HAP-1 (cell line): ENCODE data around the gene CTU2.

Experiments
- DNase-seq, 2 experiments: peaks; one replicate each; pipeline ENCODE4 v3.0.0-alpha.2; 2016 to 2020; ENCODE audit warnings: low spot score in 2 of 2
- H3K27me3 ChIP-seq: fragments of 250-450 bp; sonication (Bioruptor Pico); 2 replicates; pipeline ENCODE4 v1.5.1; 2020; ENCODE audit warnings: low read depth, mild to moderate bottlenecking, moderate library complexity
- H3K36me3 ChIP-seq: fragments of 250-450 bp; sonication (Bioruptor Pico); replicated peaks from 2 replicates; pipeline ENCODE4 v1.5.1; 2020; ENCODE audit warnings: mild to moderate bottlenecking
- H3K4me1 ChIP-seq: fragments of 250-450 bp; sonication (Bioruptor Pico); 2 replicates; pipeline ENCODE4 v1.5.1; 2020; ENCODE audit warnings: mild to moderate bottlenecking
- H3K4me3 ChIP-seq: fragments of 250-450 bp; sonication (Bioruptor Pico); 2 replicates; pipeline ENCODE4 v1.5.1; 2020; ENCODE audit warnings: mild to moderate bottlenecking, moderate library complexity
- H3K9me3 ChIP-seq: fragments of 250-450 bp; sonication (Bioruptor Pico); 2 replicates; pipeline ENCODE4 v1.5.1; 2020; ENCODE audit warnings: mild to moderate bottlenecking, moderate library complexity
- in situ Hi-C: fragments of 300-500 bp; cut with MboI; formaldehyde crosslinking; loops from 3 replicates; pipeline ENCODE4 v1.14.3; 2020; ENCODE audit warnings: low sequenced_read_pairs, inconsistent platforms, mixed read lengths

Gene CTU2

DNA sequence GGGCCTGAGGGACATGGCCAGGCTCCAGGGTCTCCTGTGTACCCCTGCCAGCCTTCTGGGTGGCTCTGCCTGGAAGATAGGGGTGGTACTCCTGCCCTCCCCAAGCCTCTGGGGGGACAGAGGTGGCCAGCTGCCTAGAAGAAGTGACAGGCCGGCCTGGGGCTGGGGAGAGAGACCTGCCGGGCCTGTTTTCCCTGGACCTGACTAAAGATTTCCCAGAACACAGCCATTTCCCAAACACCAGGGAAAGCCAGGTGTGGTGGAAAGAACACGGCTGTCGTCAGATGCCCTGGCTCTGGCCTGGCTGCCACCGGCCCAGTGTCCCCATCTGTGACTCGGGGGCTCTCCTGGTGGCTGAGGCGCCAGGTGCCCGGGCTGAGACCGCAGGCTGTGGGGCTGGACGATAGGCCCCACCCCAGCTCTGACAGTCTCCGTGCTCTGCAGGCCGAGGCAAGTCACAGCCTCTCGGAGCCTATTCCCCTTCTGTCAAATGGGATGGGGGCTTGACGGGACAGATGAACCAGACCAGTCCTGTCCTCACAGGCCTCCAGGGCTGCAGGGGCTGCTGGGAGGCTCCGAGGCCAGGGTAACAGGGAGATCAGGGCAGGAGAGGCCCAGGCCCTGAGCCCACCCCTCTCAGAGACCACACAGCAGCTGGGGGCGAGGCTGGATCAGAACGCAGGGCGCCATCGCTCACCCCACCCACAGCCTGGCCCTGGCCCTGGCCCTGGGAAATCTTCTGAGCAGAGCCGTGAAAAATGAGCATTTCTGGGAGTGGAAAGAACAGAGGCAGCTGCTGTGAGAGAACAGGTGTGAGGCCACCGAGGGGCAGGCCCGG lies 33.1 kb downstream of the CTU2 start:
- no peak for DNase-seq
- H3K36me3 ChIP-seq: peaks cover 50% of the 10 kb centered on the region
- H3K4me3 ChIP-seq: no peak overlapping the region
- in situ Hi-C loops: no loop called here
- H3K4me1 ChIP-seq: no peaks in the 10 kb centered on the region
- no peaks in the 10 kb centered on the region for H3K27me3 ChIP-seq
- no peaks in the 10 kb centered on the region for H3K9me3 ChIP-seq

DNA sequence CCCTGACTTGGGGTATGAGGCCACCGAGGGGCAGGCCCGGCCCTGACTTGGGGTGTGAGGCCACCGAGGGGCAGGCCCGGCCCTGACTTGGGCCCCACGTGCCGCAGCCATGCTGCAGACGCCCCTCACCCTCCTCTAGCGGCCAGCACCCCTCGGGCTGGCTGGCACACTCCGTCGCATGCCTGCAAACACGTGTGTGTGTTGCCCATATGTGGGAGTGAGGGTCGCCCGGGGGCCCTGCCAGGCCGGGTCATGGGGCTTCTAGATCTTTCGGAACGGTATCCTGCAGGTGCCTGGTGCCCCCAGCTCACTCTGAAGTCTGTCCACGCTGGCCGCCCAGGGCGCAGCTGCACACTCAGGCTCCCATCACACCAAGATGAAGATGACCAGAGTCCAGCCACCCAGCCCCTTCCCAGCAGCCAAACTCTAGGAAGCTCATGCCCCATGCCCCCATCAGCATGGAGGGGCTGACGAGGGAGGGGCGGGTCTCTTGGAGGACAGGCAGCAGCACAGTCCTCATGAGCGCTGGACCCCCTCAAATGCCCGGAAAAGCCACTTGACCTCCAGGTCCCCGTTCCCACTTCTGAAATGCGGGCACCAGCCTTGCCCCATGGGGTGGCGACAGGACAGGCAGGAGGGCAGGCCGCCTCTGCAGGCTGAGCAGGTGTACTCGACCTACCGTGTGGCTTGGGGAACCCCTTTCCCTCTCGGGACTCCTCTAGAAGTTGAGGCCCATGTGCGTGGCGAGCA lies 33.8 kb downstream of the CTU2 start:
- no peak overlapping the region for H3K4me3 ChIP-seq
- H3K4me1 ChIP-seq: no peaks in the 10 kb centered on the region
- no peaks in the 10 kb centered on the region for H3K9me3 ChIP-seq
- peaks cover 42% of the 10 kb centered on the region for H3K36me3 ChIP-seq
- in situ Hi-C loops: no loop called here
- no peak for DNase-seq
- no peaks in the 10 kb centered on the region for H3K27me3 ChIP-seq

- no peak for DNase-seq
- H3K9me3 ChIP-seq: no peaks in the 10 kb centered on the region
- no peak overlapping the region for H3K4me3 ChIP-seq
- no peaks in the 10 kb centered on the region for H3K4me1 ChIP-seq
- no peaks in the 10 kb centered on the region for H3K27me3 ChIP-seq
- in situ Hi-C loops: no loop called here
- peaks cover 36% of the 10 kb centered on the region for H3K36me3 ChIP-seq
These were observed 34.4 kb downstream of the CTU2 start for GRCh38 chr16:88740727-88741055.

DNA sequence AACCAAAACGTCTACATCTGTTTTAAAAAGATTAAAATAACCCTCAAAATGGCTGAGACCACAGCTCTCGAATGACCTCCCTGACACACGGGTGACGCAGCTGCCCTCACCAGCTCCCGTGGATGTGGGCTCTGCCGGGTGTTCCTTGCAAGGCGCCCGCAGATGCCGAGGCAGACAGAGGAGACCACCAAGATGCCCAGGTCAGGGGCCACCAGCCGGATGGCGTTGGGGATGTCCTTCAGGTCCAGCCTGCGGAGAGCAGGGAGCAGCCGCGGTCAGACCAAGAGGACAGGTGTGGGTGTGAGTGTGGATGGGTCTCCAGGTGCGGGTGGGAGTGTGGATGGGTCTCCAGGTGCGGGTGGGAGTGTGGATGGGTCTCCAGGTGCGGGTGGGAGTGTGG lies 35.1 kb downstream of the CTU2 start:
- Histone ChIP-seq H3K36me3 (peaks cover 35% of the 10 kb centered on the region), H3K9me3 (no peaks in the 10 kb centered on the region), H3K4me3 (no peak overlapping the region), H3K4me1 (no peaks in the 10 kb centered on the region), H3K27me3 (no peaks in the 10 kb centered on the region)
- no peak for DNase-seq
- in situ Hi-C loops: no loop called here

GRCh38 chr16:88742896-88743605 lies 36.7 kb downstream of the CTU2 start:
- Histone ChIP-seq H3K4me1 (no peaks in the 10 kb centered on the region), H3K4me3 (no peak overlapping the region), H3K36me3 (peaks cover 20% of the 10 kb centered on the region), H3K9me3 (no peaks in the 10 kb centered on the region), H3K27me3 (no peaks in the 10 kb centered on the region)
- in situ Hi-C loops: no loop called here
- DNase-seq: no peak

DNA sequence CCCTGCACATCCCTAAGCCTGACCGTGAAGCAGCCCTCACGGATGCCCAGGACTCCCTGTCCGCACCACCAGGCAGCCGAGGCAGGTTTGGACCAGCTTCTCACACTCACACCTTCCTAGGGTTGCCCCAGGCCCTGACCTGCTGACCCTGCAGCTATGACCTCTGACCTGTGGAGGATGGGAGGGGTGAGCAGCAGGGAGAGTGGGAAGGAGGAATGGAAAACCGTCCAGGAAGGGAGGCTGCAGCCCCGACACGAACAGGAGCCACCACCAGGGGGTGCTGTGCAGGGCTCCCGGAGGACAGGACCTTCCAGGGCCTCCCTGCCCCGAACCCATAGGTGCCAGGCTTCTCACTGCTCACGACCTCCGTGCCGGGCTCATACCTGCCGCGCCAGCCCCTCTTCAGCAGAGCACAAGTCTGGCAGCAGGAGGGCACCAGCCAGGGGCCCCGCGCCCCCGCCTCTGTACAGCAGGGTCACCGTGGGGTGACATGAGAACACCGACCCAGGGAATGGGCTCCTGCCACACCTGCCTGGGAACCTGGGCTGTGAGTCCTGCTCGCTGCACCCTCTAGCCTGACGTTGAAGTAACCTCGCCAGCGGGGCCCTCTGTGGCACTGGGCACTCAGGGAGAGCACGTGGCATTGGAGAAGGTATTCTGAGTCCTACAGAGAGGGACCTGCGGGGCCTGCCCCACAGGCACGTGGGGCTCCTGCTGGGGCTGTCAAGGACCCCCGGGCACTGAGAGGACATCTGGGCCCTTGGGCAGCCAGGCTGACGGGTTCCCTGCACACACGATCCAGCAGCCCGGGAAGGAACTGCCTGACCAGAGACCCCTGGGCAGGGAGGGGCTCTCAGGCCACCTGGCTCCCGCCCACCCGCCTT lies 37.6 kb downstream of the CTU2 start:
- H3K4me1 ChIP-seq: no peaks in the 10 kb centered on the region
- peaks cover 16% of the 10 kb centered on the region; the same call in 1 of the 2 replicates for H3K36me3 ChIP-seq
- no peak overlapping the region for H3K4me3 ChIP-seq
- no peaks in the 10 kb centered on the region for H3K9me3 ChIP-seq
- no peaks in the 10 kb centered on the region for H3K27me3 ChIP-seq
- in situ Hi-C loops: no loop called here
- peak; percentile 32 to 89 for DNase-seq

DNA sequence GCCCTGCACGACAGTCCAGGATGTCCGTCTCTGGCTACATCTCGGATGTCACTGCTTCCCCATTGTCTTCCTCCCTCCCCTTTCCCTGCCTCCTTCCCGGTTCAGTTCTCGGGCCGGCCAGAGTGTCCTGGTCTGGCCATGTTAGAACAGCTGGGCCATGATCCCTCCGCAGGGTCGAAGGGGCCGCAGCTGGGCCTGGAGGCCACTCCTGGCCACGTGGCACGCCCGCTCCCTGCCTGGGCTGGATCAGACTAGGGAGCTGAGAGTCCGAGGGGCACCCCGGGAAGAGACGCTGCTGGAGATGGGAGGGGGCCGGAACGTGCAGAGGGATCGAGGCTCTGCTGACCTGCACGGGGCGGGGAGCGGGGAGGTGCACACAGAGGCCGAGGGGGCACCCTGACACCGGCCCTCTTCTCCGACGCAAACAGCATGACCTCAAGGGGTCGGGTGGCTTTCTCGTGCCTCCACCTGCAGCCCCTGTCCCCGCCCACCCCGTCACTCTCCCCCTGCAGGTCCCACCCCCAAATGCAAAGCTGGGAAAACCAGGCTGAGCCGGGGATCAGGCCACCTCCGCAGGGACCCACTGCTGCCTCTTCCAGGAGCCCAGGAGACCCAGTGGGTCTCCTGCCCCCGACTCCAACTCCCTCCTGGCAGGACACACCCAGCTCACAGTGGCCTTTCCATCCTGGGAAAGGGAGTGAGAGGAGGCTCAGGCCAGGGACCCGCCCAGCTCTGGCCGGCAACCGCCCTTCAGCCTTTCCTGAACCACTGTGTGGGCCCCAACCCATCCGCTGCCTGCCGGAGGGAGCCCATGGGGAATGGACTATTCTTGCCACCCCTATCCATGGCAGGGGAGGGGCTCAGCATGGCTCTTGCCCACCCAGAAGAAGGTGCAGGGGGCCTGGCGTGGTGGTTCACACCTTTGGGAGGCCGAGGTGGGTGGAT lies 38.5 kb downstream of the CTU2 start:
- Histone ChIP-seq H3K4me1 (no peaks in the 10 kb centered on the region), H3K9me3 (no peaks in the 10 kb centered on the region), H3K27me3 (no peaks in the 10 kb centered on the region), H3K36me3 (peaks cover 13% of the 10 kb centered on the region; the same call in 1 of the 2 replicates), H3K4me3 (no peak overlapping the region)
- DNase-seq: no peak
- in situ Hi-C loops: no loop called here

DNA sequence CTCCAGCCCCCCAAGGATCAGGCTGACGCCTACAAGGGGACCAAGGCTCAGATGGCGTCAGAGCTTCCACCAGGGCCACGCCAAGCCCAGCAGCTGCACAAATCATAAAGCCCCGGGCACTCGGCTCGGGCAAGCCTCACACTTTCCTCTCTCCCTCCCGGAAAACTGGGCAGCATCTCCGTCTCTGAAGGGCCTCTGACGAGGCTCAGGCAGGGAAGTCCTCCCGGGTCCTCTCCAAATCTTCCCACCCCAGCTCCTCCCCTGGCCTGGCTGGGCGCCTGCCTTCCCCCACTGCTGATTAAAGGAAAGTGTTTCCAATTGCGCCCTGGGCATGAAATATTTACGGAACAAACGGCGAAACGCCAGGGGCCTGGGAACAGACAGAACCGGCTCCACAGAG lies 40.2 kb downstream of the CTU2 start:
- Histone ChIP-seq H3K4me3 (no peak overlapping the region), H3K9me3 (no peaks in the 10 kb centered on the region), H3K27me3 (no peaks in the 10 kb centered on the region), H3K36me3 (peaks cover 8% of the 10 kb centered on the region; the same call in 1 of the 2 replicates), H3K4me1 (no peaks in the 10 kb centered on the region)
- in situ Hi-C loops: no loop called here
- no peak for DNase-seq

- Histone ChIP-seq H3K27me3 (no peaks in the 10 kb centered on the region), H3K9me3 (no peaks in the 10 kb centered on the region), H3K36me3 (no peaks in the 10 kb centered on the region; the same call in 1 of the 2 replicates), H3K4me1 (no peaks in the 10 kb centered on the region), H3K4me3 (no peak overlapping the region)
- peak; percentile 28 to 77 for DNase-seq
- in situ Hi-C loops: no loop called here
These were observed 41.4 kb downstream of the CTU2 start for GRCh38 chr16:88747588-88748301.

- H3K9me3 ChIP-seq: no peaks in the 10 kb centered on the region
- H3K27me3 ChIP-seq: no peaks in the 10 kb centered on the region
- no peak overlapping the region for H3K4me3 ChIP-seq
- in situ Hi-C loops: no loop called here
- H3K4me1 ChIP-seq: no peaks in the 10 kb centered on the region
- no peak for DNase-seq
- H3K36me3 ChIP-seq: no peaks in the 10 kb centered on the region; the same call in 1 of the 2 replicates
These were observed 42.1 kb downstream of the CTU2 start for GRCh38 chr16:88748364-88748763.

DNA sequence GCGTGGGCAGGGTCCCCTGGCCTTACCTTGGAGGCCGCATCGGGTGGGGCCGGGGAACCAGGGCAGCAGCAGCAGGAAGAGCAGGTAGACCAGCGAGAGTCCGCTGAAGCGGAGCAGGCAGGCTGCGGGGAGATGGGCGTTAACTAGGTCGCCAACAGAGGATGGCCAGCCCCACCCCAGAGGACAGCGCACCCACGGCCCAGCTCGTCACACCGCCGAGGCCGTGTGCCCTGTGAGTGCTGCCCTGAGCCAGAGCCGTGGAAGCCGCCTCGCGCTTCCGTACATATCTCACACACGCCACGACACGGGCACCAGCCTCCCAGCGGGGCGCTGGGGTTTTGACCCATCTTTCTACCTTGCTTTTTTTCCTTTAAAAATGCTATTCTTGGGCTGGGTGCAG lies 43.1 kb downstream of the CTU2 start:
- no peak overlapping the region for H3K4me3 ChIP-seq
- no peak for DNase-seq
- no peaks in the 10 kb centered on the region for H3K27me3 ChIP-seq
- in situ Hi-C loops: no loop called here
- no peaks in the 10 kb centered on the region for H3K9me3 ChIP-seq
- H3K4me1 ChIP-seq: no peaks in the 10 kb centered on the region
- H3K36me3 ChIP-seq: no peaks in the 10 kb centered on the region; the same call in 1 of the 2 replicates

- Histone ChIP-seq H3K4me1 (peaks cover 9% of the 10 kb centered on the region; the same call in 1 of the 2 replicates), H3K9me3 (no peaks in the 10 kb centered on the region), H3K36me3 (no peaks in the 10 kb centered on the region; the same call in 1 of the 2 replicates), H3K27me3 (no peaks in the 10 kb centered on the region), H3K4me3 (no peak overlapping the region)
- no peak for DNase-seq
- in situ Hi-C loops: no loop called here
These were observed 44.6 kb downstream of the CTU2 start for GRCh38 chr16:88750854-88751253.
